ENCODE measurements around the gene MFSD12.

Gene MFSD12

DNA sequence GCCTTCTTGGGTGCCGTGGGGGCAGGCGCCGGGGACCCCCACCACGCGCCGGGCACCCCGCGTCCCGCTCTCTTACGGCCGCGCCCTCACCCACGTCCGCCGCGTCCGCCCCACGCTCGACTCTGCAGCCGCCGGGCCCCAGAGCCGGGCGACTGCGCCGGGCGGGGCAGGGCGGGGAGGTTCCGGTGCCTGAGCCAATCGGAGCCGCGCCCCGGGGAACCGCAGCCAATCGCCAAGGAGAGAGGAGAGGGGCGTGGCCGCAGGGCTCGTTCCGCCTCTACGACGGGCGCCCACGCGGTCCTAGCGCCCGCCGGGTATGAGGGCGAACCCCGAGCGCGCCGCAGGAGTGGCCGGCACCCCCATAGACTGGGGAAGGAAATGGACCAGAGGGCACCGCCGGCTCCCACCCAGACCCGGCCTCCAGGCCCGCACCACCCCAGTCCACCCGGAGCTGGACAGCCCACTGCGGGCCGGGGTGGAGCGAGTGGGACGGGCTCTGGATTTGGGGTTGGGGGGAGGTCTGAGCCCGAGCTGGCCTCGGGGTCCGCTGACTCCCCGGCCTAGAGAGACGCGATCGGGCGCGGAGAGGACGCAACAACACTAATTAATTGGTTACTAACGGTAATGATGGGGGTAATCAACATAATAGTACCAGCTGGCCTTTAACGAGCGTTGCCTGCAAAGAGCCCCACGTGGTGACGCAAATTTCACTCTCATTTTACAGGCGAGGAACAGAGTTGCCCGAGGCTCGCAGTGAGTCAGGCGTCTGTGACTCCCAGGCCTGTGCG is at the start of gene MFSD12:
Gene MFSD12, minus strand, starts transcription at position 126 of the 788 bp plus-strand sequence. CDS start 183 bp downstream, outside the sequence.
- DNase-seq = peak; percentile 94

DNA sequence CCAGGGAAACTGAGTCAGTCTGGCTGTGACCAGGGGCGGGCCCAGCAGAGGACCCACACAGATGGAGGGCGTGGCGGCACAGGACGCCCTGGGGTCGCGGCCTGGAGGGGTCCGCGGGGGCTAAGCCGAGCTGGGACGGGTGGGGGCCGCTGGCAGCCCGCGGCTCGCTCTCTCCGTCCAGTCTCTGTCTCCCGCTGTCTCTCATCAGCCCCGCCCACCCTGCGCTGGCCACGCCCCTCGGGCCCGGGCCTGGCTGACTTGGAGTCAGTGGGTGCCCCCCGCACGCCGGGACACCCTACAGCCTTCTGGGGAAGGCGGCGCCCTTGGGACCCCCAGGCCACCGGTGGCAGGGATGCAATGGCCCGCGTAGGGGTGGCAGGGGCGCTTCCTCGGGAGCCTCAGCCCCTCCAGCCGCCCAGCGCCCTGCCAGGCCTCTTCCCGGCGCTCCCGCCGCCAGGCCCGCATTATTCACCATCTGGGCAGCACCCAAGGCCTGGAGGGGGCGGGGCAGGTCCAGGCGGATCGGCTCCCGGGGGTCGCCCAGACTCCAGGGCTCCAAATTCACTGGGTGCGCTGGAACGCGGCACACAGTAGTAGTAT is 49.4 kb upstream of the MFSD12 start, which contains the start of gene TBXA2R:
Gene TBXA2R, minus strand, starts transcription at position 186 of the 600 bp plus-strand sequence. CDS start 6,241 bp downstream, outside the sequence.
- peak; percentile 53 for DNase-seq

DNA sequence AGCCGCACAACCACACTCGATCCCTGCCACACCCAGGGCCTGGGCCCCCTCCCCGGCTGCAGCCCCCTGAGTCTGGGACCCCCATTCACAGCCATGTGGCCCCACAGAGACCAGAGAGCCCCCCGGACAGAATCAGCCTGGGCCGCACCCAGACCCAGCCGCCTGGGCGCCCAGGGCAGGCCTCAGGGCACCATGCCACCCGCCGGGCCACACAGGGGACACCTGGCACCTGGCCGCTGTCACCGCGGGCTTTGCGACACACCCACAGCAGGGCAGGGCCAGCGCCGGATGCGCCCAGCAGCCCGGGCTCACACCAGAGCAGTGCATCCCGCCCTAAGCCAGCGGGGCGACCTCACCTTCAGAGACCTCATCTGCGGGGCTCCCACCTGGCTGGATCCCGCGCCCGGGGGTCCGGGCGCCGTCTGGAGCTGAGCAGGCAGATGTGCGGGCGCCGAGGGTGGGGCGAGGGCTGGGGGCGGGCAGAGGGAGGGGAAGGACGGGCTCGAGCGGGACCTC is 48.8 kb upstream of the MFSD12 start:
- no peak for DNase-seq

DNA sequence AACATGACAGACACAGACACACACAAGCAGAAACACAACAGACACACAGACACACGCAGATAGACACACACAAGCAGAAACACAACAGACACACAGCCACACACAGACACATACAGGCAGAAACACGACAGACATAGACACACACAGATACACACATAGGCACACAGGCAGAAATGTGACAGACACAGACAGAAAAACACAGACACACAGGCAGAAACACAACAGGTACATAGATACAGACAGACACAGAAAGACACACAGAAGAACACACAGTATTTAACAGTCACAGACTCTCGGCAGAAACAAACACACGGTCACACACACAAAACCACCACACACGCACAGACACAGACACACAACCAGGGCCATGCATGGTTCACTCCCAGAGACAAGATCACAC is 48.4 kb upstream of the MFSD12 start:
- DNase-seq = no peak

DNA sequence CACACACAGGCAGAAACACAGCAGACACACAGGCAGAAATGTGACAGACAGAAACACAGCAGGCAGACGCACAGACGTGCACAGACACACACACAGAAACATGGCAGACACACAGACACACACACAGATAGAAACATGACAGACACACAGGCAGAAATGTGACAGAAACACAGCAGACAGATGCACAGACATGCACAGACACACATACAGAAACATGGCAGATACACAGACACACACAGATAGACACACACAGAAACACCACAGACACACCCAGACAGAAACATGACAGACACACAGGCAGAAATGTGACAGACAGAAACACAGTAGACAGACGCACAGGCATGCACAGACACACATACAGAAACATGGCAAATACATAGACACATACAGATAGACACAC is 48.0 kb upstream of the MFSD12 start:
- DNase-seq = no peak

DNA sequence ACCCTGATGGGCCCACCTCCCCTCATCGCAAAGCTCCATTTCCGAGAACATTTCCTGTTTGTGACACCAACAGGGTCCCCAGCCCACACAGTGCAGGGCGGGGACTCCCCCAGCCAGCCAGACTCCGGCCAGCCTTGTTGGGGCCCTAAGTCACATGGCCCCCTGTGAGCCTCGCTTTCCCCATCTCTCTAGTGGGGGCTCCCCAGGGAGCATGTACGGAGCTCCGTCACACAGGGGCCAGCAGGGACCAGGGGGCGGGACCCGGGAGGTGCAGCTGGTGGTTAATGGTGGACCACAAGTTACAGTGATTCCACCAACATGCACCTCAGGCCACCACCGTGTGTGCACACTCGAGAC is 47.6 kb upstream of the MFSD12 start:
- no peak for DNase-seq

DNA sequence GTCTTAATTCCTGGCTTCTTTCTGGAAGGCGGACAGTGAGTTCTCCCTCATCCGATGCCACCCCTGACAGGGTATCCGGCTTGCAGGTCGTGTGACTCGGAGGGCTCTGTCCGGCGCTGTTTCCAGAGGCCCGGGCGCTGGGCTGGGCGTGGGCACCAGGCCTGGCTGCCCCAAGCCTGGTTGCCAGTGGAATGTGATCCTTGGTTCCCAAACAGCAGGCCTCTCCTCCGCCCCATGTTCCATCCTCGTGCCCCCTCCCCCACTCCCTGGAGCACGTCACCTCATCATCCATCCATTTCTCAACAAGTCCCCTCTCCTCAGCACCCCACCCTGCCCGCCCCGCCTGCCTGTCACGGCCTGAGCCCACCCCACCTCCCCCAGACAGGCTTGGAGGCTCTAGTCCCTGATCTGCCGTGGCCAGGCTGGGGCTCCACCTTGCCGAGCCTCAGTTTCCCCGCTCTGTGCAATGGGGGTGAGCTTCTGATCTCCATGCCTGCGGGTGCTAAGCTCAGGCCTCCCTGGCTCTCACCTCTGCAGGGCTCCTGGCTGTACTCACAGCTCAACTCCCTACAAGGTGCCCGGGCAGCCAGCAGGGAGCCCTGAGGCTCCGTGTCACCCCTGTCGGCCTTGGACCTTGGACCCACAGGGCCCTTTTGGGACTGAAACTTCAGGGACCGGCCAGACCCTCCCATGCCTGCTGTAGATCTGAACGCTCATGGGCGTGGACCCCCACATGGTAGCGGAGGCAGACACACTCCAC is 47.0 kb upstream of the MFSD12 start:
- DNase-seq = no peak

DNA sequence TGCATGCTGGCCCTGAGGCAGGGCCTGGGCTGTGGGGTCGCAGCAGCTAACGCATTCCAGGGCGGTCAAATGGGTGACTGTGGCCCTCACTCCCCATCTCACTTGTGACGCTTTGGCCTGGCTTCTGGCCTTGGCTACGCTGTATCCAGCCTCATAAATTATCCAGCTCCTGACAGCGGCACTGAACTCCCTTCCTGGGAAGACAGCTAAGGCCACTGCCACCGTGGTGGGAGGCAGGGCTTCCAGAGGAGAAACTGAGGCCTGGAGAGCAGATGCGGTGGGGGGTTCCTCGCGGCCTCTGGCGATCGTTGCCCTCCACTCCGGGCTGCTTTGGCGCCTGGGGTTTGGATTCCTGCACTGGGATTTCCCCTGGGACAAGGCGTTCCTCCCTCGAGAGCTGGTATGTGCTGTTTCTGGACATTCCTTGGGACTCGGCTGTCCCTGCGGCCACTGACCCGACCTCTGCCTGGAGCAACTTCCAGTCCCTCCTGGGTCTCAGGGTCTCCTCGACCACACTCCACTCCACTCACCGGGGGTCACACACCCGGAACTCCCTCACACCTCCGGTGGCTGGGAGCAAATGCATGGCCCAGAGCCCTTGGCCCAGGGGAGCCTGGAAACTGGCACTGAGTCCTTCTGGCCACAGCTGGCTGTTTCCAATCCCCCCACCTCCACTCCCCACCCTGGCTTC is 45.9 kb upstream of the MFSD12 start:
- no peak for DNase-seq

DNA sequence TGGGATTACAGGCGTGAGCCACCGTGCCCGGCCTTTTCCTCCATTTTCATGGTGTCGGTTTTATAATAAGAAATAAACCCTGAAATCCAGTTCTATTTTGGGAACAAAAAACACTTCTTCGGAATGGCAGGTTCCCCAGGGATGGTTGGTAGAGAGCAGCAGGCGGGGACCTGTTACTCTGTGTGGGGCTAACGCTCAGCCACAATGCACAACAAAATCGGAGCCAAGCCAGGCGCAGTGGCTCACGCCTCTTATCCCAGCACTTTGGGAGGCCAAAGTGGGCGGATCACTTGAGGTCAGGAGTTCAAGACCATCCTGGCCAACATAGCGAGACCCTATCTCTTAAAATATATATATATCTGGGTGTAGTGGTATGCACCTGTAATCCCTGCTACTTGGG is 43.6 kb upstream of the MFSD12 start:
- no peak for DNase-seq

DNA sequence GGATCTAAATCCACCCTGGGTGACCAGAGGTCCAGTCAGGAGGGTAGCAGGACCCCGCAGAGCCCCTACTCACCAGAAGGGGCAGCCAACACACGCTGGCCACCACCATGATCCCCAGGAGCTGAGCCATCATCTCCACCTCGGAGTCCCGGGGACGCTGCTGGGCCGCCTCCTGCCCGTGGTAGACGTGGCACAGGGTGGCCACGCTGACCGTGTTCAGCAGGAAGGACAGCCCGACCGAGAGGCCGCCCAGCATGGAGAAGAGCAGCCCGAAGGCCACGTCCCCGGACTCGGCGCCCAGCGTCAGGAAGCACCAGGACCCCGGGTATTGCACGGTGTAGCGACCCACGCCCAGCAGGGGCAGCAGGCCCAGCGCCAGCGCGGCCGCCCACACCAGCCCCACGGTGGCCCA is 42.4 kb upstream of the MFSD12 start:
- no peak for DNase-seq

DNA sequence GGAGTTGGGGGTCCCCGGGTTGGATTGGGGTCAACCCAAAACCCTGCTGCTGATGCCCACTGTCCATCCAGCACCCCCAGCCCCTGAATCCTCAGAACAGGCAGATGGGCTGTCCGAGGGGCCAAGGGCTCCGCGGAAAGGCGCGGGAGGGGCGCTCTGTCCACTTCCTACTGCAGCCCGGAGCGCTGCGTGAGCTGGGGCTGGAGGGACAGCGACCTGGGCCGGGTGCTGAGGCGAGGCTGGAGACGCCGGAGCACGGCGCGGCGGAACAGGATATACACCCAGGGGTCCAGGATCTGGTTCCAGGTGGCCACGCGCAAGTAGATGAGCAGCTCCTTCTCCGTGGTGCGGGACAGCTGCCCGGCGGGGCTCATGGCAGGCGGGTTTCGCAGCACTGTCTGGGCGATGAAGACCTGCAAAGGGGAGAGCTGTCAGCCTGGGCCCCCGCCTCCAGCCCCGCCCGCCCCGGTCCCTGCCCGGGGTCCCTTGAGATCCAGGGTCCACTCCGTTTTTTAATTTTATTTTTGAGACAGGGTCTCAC is 38.2 kb upstream of the MFSD12 start:
- no peak for DNase-seq

DNA sequence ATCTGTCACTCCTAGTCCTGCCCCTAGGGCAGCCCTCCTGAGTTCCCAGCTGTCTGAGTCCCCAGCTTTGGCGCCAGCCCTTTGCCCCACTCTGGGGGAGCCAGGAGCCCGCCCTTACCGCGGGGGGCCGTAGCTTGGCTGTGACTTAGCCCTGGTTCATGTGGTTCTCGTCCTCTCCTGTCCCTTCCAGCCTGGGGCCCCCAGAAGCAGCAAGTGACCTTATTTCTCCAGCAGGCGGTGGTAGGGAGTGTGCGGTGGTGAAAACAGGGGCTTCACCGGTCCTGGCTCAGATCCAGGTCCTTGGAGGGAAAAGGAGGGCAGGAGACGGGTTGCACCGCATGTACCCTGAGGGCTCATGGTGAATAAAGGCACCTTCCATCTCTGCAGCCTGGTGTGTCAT is 35.8 kb upstream of the MFSD12 start:
- no peak for DNase-seq

DNA sequence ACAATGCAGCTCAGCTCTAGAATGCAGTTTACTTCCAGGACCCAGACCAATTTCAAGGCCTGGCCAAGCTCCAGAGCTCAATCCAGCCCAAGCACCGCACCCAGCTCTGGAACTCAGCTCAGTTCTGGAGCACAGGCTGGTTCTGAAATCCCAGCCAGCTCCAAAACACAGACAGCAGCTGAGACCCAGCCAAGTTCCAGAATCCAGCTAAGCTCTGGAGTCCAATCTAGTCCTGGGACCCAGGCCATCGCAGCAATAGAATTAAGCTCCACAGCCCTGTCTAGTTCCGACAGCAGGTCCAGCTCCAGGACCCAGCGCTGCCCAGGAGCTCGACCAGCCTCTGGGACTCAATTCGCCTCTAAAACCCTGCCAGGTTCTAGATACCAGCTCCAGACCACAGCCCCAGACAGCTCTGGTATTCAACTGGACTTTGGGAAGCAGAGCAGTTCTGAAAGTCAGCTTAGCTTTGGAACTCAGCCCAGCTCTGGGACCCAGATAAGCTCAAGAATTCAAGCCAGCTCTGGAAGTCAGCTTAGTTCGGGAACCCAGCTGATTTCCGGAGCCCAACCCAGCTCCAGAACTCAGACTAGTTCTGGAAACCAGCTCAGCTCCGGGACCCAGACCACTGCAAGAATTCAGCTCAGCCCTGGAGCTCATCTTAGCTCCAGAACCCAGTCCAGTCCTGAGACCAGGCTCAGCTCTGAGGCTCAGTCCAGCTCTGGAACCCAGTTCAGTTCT is 34.7 kb upstream of the MFSD12 start:
- no peak for DNase-seq

DNA sequence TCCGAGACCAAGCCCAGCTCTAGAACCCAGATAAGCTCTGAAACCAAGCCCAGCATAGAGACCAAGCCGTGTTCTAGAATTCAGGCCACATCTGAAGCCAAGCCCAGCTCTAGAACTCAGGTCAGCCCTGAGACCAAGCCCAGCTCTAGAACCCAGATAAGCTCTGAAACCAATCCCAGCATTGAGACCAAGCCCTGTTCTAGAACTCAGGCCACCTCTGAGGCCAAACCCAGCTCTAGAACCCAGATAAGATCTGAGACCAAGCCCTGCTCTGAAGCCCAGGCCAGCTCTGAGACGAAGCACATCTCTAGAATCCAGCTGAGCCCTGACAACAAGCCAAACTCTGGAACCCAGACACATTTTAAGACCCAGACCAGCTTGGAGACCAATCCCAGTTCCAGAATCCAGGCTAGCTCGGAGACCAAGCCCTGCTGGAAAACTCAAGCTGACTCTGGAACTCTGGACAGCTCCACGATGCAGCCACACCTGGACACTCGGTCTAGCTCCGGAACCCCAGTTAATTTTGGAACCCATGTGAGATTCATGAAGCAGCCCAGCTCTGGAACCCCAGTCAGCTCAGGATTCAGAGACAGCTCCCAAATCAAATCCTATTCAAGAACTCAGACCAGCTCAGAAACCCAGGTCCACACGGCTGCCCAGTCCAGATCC is 33.7 kb upstream of the MFSD12 start:
- DNase-seq = no peak

DNA sequence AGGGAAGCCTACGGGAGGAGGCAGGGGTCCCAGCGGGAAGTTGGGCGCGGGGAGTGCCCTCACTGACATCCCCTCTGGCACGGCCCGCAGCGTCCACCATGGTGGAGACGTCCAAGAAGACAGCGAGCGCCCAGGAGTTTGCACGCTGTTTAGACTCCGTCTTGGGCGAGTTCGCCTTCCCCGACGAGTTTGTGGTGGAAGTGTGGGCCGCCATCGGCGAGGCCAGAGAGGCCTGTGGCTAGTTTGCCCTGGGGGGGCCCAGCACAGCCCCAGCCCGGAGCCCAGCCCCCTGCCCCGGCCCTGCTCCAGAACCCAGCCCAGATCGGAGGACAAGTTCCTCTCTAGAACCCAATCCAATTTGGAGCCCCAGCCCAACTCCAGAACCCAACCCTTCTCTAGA is 32.6 kb upstream of the MFSD12 start:
- no peak for DNase-seq

DNA sequence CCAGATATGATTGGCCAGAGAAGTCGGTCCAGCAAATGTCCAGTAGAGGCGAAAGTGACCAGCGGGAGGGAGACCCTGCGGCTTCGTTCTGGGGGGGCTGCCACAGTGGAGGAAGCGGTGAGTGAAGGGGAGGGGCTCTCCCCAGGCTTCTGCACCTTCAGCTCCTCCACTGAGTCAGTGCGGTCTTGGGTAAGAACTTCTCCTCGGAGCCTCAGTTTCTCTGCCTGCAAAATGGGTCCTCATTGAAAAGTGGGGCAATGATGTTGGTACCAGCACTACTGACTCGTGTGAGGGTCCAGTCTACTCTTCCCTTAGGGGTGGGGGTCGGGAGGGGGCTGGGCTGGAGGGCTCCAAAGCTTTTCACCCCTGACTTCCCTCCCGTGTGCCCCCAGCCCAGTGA is 32.1 kb upstream of the MFSD12 start:
- DNase-seq = no peak

DNA sequence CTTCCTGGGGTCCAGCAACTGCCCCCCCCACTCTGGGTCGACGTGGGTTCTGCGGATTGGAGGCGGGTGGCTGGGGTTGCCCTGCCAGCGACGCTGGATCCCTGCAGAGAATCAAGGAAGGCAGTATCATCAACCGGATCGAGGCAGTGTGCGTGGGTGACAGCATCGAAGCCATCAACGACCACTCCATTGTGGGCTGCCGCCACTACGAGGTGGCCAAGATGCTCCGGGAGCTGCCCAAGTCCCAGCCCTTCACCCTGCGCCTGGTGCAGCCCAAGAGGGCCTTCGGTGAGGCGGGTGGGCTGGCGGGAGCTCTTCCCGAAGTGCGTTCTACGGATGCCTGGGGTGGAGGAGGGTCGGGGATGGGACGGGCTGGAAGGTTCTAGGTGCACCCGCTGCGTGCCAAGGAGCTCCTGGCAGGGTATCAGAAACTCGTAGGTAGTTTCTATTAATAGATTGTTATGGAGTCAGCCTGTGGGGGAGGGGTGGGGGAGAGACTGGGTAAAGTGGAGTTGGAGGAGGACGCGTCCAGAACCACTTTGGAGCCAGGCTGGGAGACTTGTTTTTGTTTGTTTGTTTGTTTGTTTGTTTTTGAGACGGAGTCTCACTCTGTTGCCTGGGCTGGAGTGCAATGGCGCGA is 29.4 kb upstream of the MFSD12 start:
- no peak for DNase-seq

DNA sequence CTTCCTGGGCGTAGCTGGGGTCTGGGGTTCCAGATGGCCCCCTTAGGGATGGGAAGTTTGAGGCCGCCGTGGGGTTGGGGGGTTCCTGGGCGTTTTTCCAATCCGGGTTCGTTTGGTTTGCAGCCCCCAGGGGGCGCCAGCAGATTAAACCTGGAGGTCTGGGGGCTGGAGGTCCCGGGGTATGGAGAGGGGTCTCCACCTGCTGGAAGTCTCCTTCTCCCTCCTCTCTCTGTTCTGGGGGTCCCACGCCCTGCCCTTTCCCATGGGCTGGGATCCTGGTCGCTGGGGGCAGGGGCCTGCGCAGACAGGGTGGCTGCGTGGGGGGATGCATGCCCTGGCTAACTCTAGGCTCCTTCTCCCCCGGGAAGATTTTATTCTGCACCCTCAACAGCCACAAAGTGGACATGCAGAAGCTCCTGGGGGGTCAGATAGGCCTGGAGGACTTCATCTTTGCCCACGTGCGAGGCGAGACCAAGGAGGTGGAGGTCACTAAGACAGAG is 28.8 kb upstream of the MFSD12 start:
- peak; percentile 48 for DNase-seq

DNA sequence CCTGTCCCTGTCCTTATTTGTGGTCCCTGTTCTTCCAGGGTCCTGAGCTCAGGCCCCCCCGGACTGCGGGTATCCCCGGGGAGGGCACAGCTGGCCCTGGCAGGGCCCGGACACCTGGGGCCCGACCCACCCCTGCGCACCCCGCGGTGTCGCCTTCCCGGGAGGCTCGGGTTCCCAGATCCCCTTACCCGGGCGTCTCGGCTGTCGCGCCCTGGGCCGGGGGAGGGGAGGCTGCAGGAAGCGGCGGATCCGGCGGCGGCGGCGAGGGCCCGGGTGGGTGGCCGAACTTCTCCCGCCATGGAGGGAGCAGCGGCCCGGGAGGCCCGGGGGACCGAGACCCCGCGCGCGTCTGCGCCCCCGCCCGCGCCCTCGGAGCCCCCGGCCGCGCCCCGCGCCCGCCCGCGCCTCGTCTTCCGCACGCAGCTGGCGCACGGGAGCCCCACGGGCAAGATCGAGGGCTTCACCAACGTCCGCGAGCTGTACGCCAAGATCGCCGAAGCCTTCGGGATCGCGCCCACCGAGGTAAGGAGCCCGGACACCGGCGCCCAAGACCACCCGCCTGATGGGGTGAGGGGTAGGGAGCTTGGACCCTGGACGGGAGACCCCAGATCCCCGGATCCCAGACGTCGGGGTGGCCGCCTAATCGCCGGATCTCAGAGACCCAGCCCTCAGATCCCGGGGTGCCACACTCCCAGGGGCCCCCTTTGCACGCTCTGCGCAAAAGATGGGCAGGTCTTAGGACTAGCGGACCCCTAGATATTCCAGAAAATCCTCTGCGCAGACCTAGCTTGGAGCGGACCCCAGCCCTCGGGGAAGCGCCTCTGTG is 28.1 kb upstream of the MFSD12 start, which contains the start of gene GIPC3:
Gene GIPC3, plus strand, starts transcription at position 178 of the 826 bp plus-strand sequence. Its CDS starts 120 bp downstream, at position 298.
- no peak for DNase-seq

All from activated CD4-positive, alpha-beta T cell treated with anti-CD3 and anti-CD28 coated beads, Interleukin-2, amount 50 U/mL, for 1 hour (primary cell).